Measurements from ENCODE around the gene TMED4. TPM values are rescaled to one million over a fixed set of nuclear protein-coding genes. Genes with fewer than 3 reads are reported as not detected.

Gene TMED4
- total RNA-seq, 2 experiments from 2014 or later = 68.6 to 80.5 TPM

- Histone ChIP-seq H3K4me3 (ENCODE audit: low read depth, low read length, poor library complexity, severe bottlenecking) (no peak overlapping the region), H3K36me3 (ENCODE audit: insufficient read depth, low read length) (no peaks in the 10 kb centered on the region), H3K4me2 (ENCODE audit: low read length) (no peak overlapping the region), H3K27ac (ENCODE audit: low read depth, low read length, poor library complexity, severe bottlenecking) (no peak overlapping the region), H3K79me2 (ENCODE audit: insufficient read depth, low read depth, low read length) (no peaks in the 10 kb centered on the region), H2AFZ (ENCODE audit: low read length) (no peak overlapping the region), H4K20me1 (ENCODE audit: insufficient read depth, low read length) (no peaks in the 10 kb centered on the region), H3K9me2 (ENCODE audit: insufficient read depth, low read length) (no peaks in the 10 kb centered on the region), H3K4me1 (ENCODE audit: insufficient read depth, low read length, poor library complexity, severe bottlenecking) (no peaks in the 10 kb centered on the region), H3K9me3 (ENCODE audit: low read length) (no peaks in the 10 kb centered on the region)
- TF ChIP-seq, protein P1, sequence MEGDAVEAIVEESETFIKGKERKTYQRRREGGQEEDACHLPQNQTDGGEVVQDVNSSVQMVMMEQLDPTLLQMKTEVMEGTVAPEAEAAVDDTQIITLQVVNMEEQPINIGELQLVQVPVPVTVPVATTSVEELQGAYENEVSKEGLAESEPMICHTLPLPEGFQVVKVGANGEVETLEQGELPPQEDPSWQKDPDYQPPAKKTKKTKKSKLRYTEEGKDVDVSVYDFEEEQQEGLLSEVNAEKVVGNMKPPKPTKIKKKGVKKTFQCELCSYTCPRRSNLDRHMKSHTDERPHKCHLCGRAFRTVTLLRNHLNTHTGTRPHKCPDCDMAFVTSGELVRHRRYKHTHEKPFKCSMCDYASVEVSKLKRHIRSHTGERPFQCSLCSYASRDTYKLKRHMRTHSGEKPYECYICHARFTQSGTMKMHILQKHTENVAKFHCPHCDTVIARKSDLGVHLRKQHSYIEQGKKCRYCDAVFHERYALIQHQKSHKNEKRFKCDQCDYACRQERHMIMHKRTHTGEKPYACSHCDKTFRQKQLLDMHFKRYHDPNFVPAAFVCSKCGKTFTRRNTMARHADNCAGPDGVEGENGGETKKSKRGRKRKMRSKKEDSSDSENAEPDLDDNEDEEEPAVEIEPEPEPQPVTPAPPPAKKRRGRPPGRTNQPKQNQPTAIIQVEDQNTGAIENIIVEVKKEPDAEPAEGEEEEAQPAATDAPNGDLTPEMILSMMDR (conservative IDR thresholded peaks at IDR 0.05; ENCODE audit: low read length) = no peak
- TF ChIP-seq EZH2phosphoT487 (IDR thresholded peaks at IDR 0.05; ENCODE audit: borderline replicate concordance, low read depth, low read length) = no peak
- intact Hi-C loops (cut with micrococcal nuclease; ENCODE audit: unreplicated experiment) = no loop called here
- ChIA-PET POLR2A (no interaction called here), CTCF (ENCODE audit: unreplicated experiment) (no interaction called here)
- BruUV-seq (replicated peaks) = no TSS peak
- DNase-seq (ENCODE audit: low spot score) = no peak
Measured at GRCh38 chr7:44533301-44534055, 48.6 kb downstream of the TMED4 start.

DNA sequence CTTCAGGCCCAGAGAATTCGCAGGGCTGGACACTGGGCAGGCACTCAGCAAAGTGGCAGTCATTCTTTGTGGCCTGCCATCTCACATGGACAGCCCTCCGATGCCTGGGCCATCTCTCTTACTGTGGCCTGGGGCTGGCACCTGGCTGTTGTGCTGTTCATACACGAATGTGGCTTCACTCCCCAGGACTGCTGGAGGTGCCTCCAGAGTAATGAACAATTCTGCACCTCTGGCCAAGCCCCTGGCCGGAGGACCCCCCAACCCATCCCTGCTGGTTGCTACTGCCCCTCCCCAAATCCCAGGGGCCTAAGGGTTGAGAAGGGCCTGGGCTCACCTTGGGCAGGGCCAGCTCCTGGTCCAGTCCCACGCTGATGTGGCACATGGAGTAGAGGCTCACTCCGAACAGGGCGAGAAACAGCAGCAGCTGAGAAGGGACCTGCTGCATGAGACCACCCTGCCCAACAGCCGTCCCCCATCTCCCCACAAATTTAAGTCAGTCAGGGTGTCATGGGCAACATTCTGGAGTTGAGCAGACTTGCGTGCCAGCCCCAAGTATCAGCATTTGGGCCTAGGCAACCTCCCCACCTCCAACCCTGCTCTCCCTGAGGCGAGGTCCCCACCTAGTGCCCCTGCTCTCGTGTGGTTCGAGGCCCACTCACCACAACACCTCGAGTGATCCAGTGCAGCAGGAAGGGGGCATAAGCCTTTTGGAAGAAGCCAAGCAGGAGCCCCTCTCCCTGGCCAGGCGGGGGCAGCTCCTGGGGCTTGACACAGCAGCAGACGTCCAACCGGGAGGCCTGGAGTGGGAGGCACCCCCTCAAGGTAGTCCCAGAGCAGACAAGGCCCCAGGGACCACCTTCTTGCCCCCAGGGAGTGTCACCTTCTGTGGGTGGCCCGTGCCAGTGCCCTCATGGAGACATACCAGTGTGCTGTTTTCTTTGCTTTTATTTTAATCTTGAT is 50.3 kb downstream of the TMED4 start:
- Histone ChIP-seq H3K27ac (ENCODE audit: low read depth, low read length, poor library complexity, severe bottlenecking) (no peak overlapping the region), H3K9me3 (ENCODE audit: low read length) (no peaks in the 10 kb centered on the region), H3K79me2 (ENCODE audit: insufficient read depth, low read depth, low read length) (no peaks in the 10 kb centered on the region), H3K4me1 (ENCODE audit: insufficient read depth, low read length, poor library complexity, severe bottlenecking) (no peaks in the 10 kb centered on the region), H4K20me1 (ENCODE audit: insufficient read depth, low read length) (no peaks in the 10 kb centered on the region), H2AFZ (ENCODE audit: low read length) (no peak overlapping the region), H3K4me2 (ENCODE audit: low read length) (no peak overlapping the region), H3K36me3 (ENCODE audit: insufficient read depth, low read length) (no peaks in the 10 kb centered on the region), H3K4me3 (ENCODE audit: low read depth, low read length, poor library complexity, severe bottlenecking) (no peak overlapping the region), H3K9me2 (ENCODE audit: insufficient read depth, low read length) (no peaks in the 10 kb centered on the region)
- intact Hi-C loops (cut with micrococcal nuclease; ENCODE audit: unreplicated experiment) = no loop called here
- TF ChIP-seq, protein P1 (conservative IDR thresholded peaks at IDR 0.05; ENCODE audit: low read length) = no peak
- no peak for TF ChIP-seq EZH2phosphoT487 (IDR thresholded peaks at IDR 0.05; ENCODE audit: borderline replicate concordance, low read depth, low read length)
- DNase-seq (ENCODE audit: low spot score) = no peak
- ChIA-PET CTCF (ENCODE audit: unreplicated experiment) (no interaction called here), POLR2A (no interaction called here)
- no TSS peak for BruUV-seq (replicated peaks)
